Neural cell (in vitro differentiated cells): ENCODE data around the gene LMO1. TPM values are rescaled to one million over a fixed set of nuclear protein-coding genes. Genes with fewer than 3 reads are reported as not detected.

Experiments
- H2AFZ ChIP-seq: fragments of 200-600, 300-800 bp; sonication (generic), shearing (Covaris generic); 2 replicates; pipeline ENCODE4 v1.6.0; 2014; ENCODE audit warnings: low read depth, mild to moderate bottlenecking, antibody characterized with exemption, low read length, moderate library complexity
- H3F3A ChIP-seq: fragments of 200-600 bp; shearing (Covaris generic); 2 replicates; pipeline ENCODE4 v1.6.1; 2016; ENCODE audit warnings: mild to moderate bottlenecking, moderate library complexity, mixed read lengths, antibody characterized with exemption, low read length; ENCODE audit not compliant: insufficient read depth, poor library complexity, severe bottlenecking
- H3K27ac ChIP-seq: fragments of 200-600, 300-800 bp; sonication (generic), shearing (Covaris generic); 2 replicates; pipeline ENCODE4 v1.5.1; 2014; ENCODE audit warnings: mild to moderate bottlenecking, low read length, moderate library complexity
- H3K27me3 ChIP-seq: fragments of 300-800, 200-600 bp; sonication (generic), shearing (Covaris generic); 2 replicates; pipeline ENCODE4 v1.6.0; 2014; ENCODE audit warnings: mild to moderate bottlenecking, low read depth, low read length, moderate library complexity; ENCODE audit not compliant: insufficient read depth
- H3K36me3 ChIP-seq: fragments of 300-800, 200-600 bp; sonication (generic), shearing (Covaris generic); 2 replicates; pipeline ENCODE4 v1.5.1; 2014; ENCODE audit warnings: mild to moderate bottlenecking, antibody characterized with exemption, low read length, moderate library complexity; ENCODE audit not compliant: insufficient read depth
- H3K4me2 ChIP-seq: fragments of 300-800, 200-600 bp; sonication (generic), shearing (Covaris generic); 2 replicates; pipeline ENCODE4 v1.6.0; 2014; ENCODE audit warnings: mild to moderate bottlenecking, low read length
- H3K4me3 ChIP-seq: fragments of 300-800, 200-600 bp; sonication (generic), shearing (Covaris generic); 2 replicates; pipeline ENCODE4 v1.5.1; 2014; ENCODE audit warnings: mild to moderate bottlenecking, low read length, moderate library complexity
- H3K79me2 ChIP-seq: fragments of 200-600 bp; shearing (Covaris generic); replicated peaks from 2 replicates; pipeline ENCODE4 v1.6.0; 2014; ENCODE audit warnings: mild to moderate bottlenecking, low read length, moderate library complexity; ENCODE audit not compliant: insufficient read depth
- H3K9ac ChIP-seq: fragments of 300-800, 200-600 bp; sonication (generic), shearing (Covaris generic); 2 replicates; pipeline ENCODE4 v1.6.1; 2016; ENCODE audit warnings: mild to moderate bottlenecking, low read length, mixed read lengths
- H3K9me2 ChIP-seq: fragments of 200-600 bp; shearing (Covaris generic); 2 replicates; pipeline ENCODE4 v1.6.1; 2016; ENCODE audit warnings: mild to moderate bottlenecking, low read length, mixed read lengths; ENCODE audit not compliant: insufficient read depth
- H3K9me3 ChIP-seq: fragments of 200-600, 300-800 bp; sonication (generic), shearing (Covaris generic); 2 replicates; pipeline ENCODE4 v1.6.1; 2016; ENCODE audit warnings: mild to moderate bottlenecking, mixed run types, low read length, moderate library complexity, mixed read lengths
- H4K20me1 ChIP-seq: fragments of 200-600 bp; shearing (Covaris generic); 2 replicates; pipeline ENCODE4 v1.6.1; 2016; ENCODE audit warnings: mild to moderate bottlenecking, mixed run types; ENCODE audit not compliant: insufficient read depth
- EP300 ChIP-seq: fragments of 450-650 bp; conservative IDR thresholded peaks from 2 replicates; pipeline ENCODE4 v1.6.1; 2014; ENCODE audit warnings: antibody characterized with exemption, mild to moderate bottlenecking, moderate library complexity; ENCODE audit not compliant: poor library complexity, severe bottlenecking
- EZH2 ChIP-seq: fragments of 200-600, 300-800 bp; shearing (Covaris generic), sonication (generic); IDR thresholded peaks from 2 replicates; pipeline ENCODE4 v1.6.1; 2014; ENCODE audit warnings: antibody characterized with exemption, low read length, borderline replicate concordance, mild to moderate bottlenecking; ENCODE audit not compliant: insufficient read depth, poor library complexity, severe bottlenecking
- MXI1 ChIP-seq: fragments of 450-650 bp; conservative IDR thresholded peaks from 2 replicates; pipeline ENCODE4 v1.6.1; 2014; ENCODE audit warnings: antibody characterized with exemption, mild to moderate bottlenecking; ENCODE audit not compliant: poor library complexity, severe bottlenecking
- POLR2AphosphoS5 ChIP-seq: IDR thresholded peaks from 2 replicates; pipeline ENCODE4 v1.6.1; 2012
- RAD21 ChIP-seq: fragments of 450-650 bp; conservative IDR thresholded peaks from 2 replicates; pipeline ENCODE4 v1.6.1; 2014; ENCODE audit warnings: antibody characterized with exemption, mild to moderate bottlenecking, moderate library complexity
- REST ChIP-seq: IDR thresholded peaks from 2 replicates; pipeline ENCODE4 v1.6.1; 2012; ENCODE audit warnings: borderline replicate concordance
- SMC3 ChIP-seq: fragments of 450-650 bp; conservative IDR thresholded peaks from 2 replicates; pipeline ENCODE4 v1.6.1; 2014; ENCODE audit warnings: antibody characterized with exemption, mild to moderate bottlenecking, moderate library complexity; ENCODE audit not compliant: poor library complexity
- TAF1 ChIP-seq: IDR thresholded peaks from 2 replicates; pipeline ENCODE4 v1.6.1; 2012; ENCODE audit warnings: low read depth
- polyA plus RNA-seq: library from polyadenylated mRNA; depleted of rRNA; stranded (reverse); fragments of >200 nt; gene quantifications from 2 replicates; pipeline ENCODE4 v1.2.3, GENCODE V29; 2014
- TF ChIP-seq, protein P1 (sequence below): fragments of 450-650 bp; IDR thresholded peaks from 2 replicates; pipeline ENCODE4 v1.5.1; 2014; ENCODE audit warnings: antibody characterized with exemption, mild to moderate bottlenecking, moderate library complexity; ENCODE audit not compliant: poor library complexity, severe bottlenecking

Gene LMO1
- polyA plus RNA-seq, 1 donor from 2014 or later: 4.4 TPM

DNA sequence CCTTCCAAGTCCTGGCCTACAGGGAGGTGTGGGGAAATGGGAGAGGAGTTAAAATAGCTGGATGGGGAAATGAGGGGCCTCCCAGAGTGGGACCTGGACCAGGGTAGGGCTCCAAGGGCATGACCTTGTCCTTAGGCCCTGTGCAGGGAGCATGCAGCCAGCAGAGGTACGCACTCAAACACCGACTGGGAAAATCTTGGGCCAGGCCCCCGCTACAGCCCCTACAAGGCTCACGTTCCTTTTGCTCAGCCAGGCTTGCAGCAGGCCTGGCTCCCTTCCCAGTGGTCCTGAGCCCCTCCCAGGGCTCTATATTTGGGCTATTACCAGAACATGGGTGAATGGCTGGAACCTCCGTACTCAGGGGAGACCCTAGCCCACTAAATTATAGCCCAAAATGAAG lies 31.3 kb downstream of the LMO1 start:
- no peak overlapping the region for H3K27ac ChIP-seq
- no peaks in the 10 kb centered on the region for H3K9me2 ChIP-seq
- H3K79me2 ChIP-seq: peaks cover 8% of the 10 kb centered on the region
- no peak for TF ChIP-seq REST
- no peak for TF ChIP-seq EZH2
- TF ChIP-seq RAD21: no peak
- TF ChIP-seq, protein P1, sequence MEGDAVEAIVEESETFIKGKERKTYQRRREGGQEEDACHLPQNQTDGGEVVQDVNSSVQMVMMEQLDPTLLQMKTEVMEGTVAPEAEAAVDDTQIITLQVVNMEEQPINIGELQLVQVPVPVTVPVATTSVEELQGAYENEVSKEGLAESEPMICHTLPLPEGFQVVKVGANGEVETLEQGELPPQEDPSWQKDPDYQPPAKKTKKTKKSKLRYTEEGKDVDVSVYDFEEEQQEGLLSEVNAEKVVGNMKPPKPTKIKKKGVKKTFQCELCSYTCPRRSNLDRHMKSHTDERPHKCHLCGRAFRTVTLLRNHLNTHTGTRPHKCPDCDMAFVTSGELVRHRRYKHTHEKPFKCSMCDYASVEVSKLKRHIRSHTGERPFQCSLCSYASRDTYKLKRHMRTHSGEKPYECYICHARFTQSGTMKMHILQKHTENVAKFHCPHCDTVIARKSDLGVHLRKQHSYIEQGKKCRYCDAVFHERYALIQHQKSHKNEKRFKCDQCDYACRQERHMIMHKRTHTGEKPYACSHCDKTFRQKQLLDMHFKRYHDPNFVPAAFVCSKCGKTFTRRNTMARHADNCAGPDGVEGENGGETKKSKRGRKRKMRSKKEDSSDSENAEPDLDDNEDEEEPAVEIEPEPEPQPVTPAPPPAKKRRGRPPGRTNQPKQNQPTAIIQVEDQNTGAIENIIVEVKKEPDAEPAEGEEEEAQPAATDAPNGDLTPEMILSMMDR: no peak
- no peak for TF ChIP-seq TAF1
- no peak for TF ChIP-seq SMC3
- no peak for TF ChIP-seq POLR2AphosphoS5
- H3K36me3 ChIP-seq: no peaks in the 10 kb centered on the region
- H3K4me3 ChIP-seq: no peak overlapping the region
- no peaks in the 10 kb centered on the region for H3F3A ChIP-seq
- no peaks in the 10 kb centered on the region for H4K20me1 ChIP-seq
- no peaks in the 10 kb centered on the region for H3K9me3 ChIP-seq
- no peak overlapping the region for H3K4me2 ChIP-seq
- H2AFZ ChIP-seq: no peak overlapping the region
- no peaks in the 10 kb centered on the region for H3K27me3 ChIP-seq
- no peak overlapping the region for H3K9ac ChIP-seq

GRCh38 chr11:8231979-8232378 lies 31.7 kb downstream of the LMO1 start:
- no peaks in the 10 kb centered on the region for H4K20me1 ChIP-seq
- no peaks in the 10 kb centered on the region for H3K9me2 ChIP-seq
- H3K9me3 ChIP-seq: no peaks in the 10 kb centered on the region
- no peak overlapping the region for H3K27ac ChIP-seq
- no peak overlapping the region for H3K4me3 ChIP-seq
- no peak for TF ChIP-seq EP300
- TF ChIP-seq REST: no peak
- TF ChIP-seq, protein P1: no peak
- TF ChIP-seq EZH2: no peak
- TF ChIP-seq TAF1: no peak
- TF ChIP-seq SMC3: no peak
- TF ChIP-seq RAD21: no peak
- TF ChIP-seq MXI1: no peak
- TF ChIP-seq POLR2AphosphoS5: no peak
- peaks cover 4% of the 10 kb centered on the region for H3K79me2 ChIP-seq
- H3K27me3 ChIP-seq: no peaks in the 10 kb centered on the region
- H3F3A ChIP-seq: no peaks in the 10 kb centered on the region
- no peak overlapping the region for H2AFZ ChIP-seq
- no peak overlapping the region for H3K4me2 ChIP-seq
- H3K9ac ChIP-seq: no peak overlapping the region
- H3K36me3 ChIP-seq: no peaks in the 10 kb centered on the region
